ENCODE measurements around the gene SYNDIG1. TPM values are rescaled to one million over a fixed set of nuclear protein-coding genes. Genes with fewer than 3 reads are reported as not detected.

SYNDIG1 gene
- polyA plus RNA-seq, 1 experiment, result 1.7 TPM

DNA sequence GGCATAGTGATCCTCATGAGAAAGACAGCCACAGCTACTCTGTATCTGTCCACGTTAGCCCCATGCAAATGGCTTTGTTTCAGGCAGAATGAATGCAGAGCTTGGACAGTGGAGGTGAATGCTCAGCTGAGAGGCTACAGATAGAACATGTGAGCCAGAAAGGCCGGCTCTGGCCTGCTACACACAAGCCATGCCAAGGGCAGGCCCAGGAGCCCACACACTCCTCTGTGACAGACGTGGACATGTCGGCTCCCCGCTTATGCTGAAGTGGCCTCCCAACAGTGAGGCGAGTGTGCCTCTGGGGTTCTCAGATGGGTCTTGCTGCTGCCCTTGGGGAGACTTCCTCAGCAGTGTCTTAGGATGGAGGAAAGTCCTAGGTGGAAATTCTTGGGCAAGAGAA lies 159.6 kb downstream of the SYNDIG1 start:
- no peak for DNase-seq (ENCODE audit: low read depth)
- TF ChIP-seq, protein P1, sequence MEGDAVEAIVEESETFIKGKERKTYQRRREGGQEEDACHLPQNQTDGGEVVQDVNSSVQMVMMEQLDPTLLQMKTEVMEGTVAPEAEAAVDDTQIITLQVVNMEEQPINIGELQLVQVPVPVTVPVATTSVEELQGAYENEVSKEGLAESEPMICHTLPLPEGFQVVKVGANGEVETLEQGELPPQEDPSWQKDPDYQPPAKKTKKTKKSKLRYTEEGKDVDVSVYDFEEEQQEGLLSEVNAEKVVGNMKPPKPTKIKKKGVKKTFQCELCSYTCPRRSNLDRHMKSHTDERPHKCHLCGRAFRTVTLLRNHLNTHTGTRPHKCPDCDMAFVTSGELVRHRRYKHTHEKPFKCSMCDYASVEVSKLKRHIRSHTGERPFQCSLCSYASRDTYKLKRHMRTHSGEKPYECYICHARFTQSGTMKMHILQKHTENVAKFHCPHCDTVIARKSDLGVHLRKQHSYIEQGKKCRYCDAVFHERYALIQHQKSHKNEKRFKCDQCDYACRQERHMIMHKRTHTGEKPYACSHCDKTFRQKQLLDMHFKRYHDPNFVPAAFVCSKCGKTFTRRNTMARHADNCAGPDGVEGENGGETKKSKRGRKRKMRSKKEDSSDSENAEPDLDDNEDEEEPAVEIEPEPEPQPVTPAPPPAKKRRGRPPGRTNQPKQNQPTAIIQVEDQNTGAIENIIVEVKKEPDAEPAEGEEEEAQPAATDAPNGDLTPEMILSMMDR (IDR thresholded peaks at IDR 0.05; ENCODE audit: insufficient read depth, low read depth, low read length), result no peak
- ChIA-PET POLR2A (no interaction called here), CTCF (interaction anchor here (1.0 kb wide), 1 partner anchor 10 kb away, joined by 3 read pairs; no protein-coding TSS in a partner anchor)
- H3K27me3 ChIP-seq (ENCODE audit: control insufficient read depth, insufficient read depth, low read length), result no peaks in the 10 kb centered on the region
- H3K36me3 ChIP-seq (ENCODE audit: control insufficient read depth, insufficient read depth, low read length), result no peaks in the 10 kb centered on the region
- H3K4me3 ChIP-seq (ENCODE audit: low read depth, low read length), result no peak overlapping the region

DNA sequence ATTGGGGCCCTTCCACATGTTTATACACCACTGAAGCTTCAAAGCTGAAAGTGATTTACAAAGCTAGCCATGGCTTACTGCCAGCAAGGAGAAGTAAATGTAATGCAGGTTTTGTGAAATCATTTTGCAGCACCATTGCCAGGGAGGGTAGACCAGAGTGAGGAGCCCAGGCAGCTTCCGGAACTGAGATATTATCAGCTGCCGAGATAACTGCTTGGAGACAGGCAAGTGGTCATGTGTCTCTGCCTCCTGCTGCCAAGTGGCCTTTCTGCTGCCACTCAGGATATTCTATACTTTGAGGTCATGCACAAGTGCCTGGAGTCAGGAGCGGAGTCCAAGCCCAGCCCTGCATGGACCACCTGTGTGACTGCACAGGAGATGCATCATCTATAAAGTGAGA lies 160.2 kb downstream of the SYNDIG1 start:
- TF ChIP-seq, protein P1 (IDR thresholded peaks at IDR 0.05; ENCODE audit: insufficient read depth, low read depth, low read length), result no peak
- no peak overlapping the region for H3K4me3 ChIP-seq (ENCODE audit: low read depth, low read length)
- no peaks in the 10 kb centered on the region for H3K27me3 ChIP-seq (ENCODE audit: control insufficient read depth, insufficient read depth, low read length)
- H3K36me3 ChIP-seq (ENCODE audit: control insufficient read depth, insufficient read depth, low read length), result no peaks in the 10 kb centered on the region
- DNase-seq (ENCODE audit: low read depth), result no peak
- ChIA-PET CTCF (interaction anchor here (1.0 kb wide), 2 partner anchors 10 to 11 kb away, joined by 3 read pairs; no protein-coding TSS in a partner anchor), POLR2A (no interaction called here)

DNA sequence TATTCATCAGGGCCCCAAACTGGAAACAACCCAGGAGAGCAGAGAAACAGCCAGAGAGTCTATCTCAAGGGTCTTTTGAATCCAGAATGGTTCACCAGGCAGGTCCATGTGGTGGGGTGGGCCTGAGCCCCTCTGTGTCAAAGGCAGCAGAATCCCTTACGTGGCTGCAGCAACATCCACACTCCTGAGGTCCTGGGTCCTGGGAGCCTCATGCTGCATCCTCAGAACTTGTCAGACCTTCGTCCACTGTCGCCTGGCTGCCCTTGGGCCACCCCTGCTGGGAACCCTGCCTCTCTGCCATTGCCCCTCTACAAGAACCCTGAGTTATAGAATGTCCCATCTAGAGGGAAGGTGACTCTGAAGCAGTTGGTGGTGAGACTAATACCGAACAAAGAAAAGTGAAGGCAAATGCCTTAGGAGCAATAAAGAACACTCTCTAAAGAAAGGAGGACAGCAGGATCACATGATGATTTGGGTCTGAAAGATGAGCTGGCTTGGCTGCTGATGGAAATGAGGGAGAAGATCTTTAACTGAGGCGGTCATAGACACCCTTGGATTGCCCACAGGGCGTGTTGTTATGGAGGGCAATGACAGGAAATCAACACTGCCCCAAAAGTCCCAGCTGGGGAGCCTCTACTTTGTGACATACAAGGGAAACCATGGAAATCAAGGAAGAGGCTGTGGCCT lies 161.2 kb downstream of the SYNDIG1 start:
- Histone ChIP-seq H3K27me3 (ENCODE audit: control insufficient read depth, insufficient read depth, low read length) (no peaks in the 10 kb centered on the region), H3K4me3 (ENCODE audit: low read depth, low read length) (no peak overlapping the region), H3K36me3 (ENCODE audit: control insufficient read depth, insufficient read depth, low read length) (no peaks in the 10 kb centered on the region)
- POLR2A ChIA-PET, result no interaction called here
- TF ChIP-seq, protein P1 (IDR thresholded peaks at IDR 0.05; ENCODE audit: insufficient read depth, low read depth, low read length), result no peak
- CTCF ChIA-PET, result interaction anchor here (1.0 kb wide), 1 partner anchor 9 kb away, joined by 3 read pairs; no protein-coding TSS in a partner anchor
- no peak for DNase-seq (ENCODE audit: low read depth)

DNA sequence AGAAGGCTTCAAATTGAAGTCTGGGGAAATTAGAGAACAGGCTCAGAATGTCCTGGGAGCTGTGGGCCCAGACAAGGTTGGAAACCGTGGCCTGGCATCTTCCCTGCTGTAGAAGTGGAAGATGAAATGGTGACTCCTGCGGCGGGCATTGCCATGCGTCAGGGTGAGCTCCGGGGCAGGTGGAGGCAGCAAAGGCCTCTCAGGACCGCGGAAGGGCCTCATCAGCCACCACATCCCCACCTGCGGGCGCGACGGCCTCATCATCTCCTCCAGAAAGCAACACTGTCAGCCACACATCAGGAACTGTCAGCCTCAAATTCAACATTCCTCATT lies 161.7 kb downstream of the SYNDIG1 start:
- Histone ChIP-seq H3K4me3 (ENCODE audit: low read depth, low read length) (no peak overlapping the region), H3K36me3 (ENCODE audit: control insufficient read depth, insufficient read depth, low read length) (no peaks in the 10 kb centered on the region), H3K27me3 (ENCODE audit: control insufficient read depth, insufficient read depth, low read length) (no peaks in the 10 kb centered on the region)
- CTCF ChIA-PET, result no interaction called here
- TF ChIP-seq, protein P1 (IDR thresholded peaks at IDR 0.05; ENCODE audit: insufficient read depth, low read depth, low read length), result no peak
- POLR2A ChIA-PET, result no interaction called here
- DNase-seq (ENCODE audit: low read depth), result no peak

DNA sequence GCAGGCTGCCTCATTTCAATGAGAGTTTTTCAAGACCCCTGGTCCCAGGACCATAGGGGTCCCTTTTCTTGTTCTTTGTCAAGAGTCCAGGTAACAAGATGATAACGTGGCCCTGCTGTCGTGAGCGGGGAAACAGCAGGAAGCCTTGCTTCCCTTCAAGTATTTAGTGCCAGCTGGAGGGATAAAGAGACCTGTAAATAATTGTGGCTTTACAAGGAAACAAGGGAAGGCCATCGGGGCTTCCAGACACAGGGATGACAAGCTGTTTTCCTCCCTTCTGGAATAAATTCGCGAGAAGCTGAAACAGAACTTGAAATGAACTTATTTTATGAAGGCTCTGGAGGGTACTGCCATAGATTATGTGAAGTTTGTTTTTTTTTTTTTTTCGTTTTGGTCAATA lies 163.2 kb downstream of the SYNDIG1 start:
- H3K4me3 ChIP-seq (ENCODE audit: low read depth, low read length), result no peak overlapping the region
- CTCF ChIA-PET, result no interaction called here
- TF ChIP-seq, protein P1 (IDR thresholded peaks at IDR 0.05; ENCODE audit: insufficient read depth, low read depth, low read length), result no peak
- no peaks in the 10 kb centered on the region for H3K36me3 ChIP-seq (ENCODE audit: control insufficient read depth, insufficient read depth, low read length)
- no peak for DNase-seq (ENCODE audit: low read depth)
- H3K27me3 ChIP-seq (ENCODE audit: control insufficient read depth, insufficient read depth, low read length), result no peaks in the 10 kb centered on the region
- POLR2A ChIA-PET, result no interaction called here

All from BJ (cell line).